Gastroesophageal sphincter (tissue), 3 donors: ENCODE results near the gene ZNF304.

Experiments
- EP300 ChIP-seq: sonication (generic); formaldehyde crosslinking; IDR thresholded peaks from one replicate; pipeline ENCODE4 v1.6.1; 2017; ENCODE audit warnings: antibody characterized with exemption, mild to moderate bottlenecking
- TF ChIP-seq, protein P1 (sequence below), 4 experiments: fragments of 200-600 bp in 2 of 4; fragments of 450-650 bp in 2 of 4; sonication (generic) in 1 of 4; IDR thresholded peaks; one replicate each; pipeline ENCODE4 v1.5.1; 2017 to 2019; ENCODE audit warnings: antibody characterized with exemption in 4 of 4, mild to moderate bottlenecking in 2 of 4, moderate library complexity in 2 of 4

DNA sequence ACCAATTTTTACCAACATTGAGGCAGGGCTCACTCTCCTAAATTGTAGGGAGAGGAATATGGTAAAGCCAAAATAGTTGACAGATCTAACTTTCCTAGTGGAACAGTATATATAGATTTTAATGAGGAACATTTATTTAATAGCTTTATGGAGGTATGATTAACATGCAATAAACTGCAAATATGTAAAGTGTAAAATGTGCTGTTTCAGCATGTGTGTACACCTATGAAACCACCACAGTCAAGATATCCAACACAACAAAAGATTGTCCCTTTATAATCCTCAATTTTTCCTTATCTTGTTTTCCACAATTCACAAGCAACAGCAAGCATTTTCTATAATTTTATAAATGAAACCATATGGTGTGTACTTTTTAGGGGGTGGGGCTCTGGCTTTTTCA is 8.2 kb downstream of the ZNF304 start:
- TF ChIP-seq, protein P1, sequence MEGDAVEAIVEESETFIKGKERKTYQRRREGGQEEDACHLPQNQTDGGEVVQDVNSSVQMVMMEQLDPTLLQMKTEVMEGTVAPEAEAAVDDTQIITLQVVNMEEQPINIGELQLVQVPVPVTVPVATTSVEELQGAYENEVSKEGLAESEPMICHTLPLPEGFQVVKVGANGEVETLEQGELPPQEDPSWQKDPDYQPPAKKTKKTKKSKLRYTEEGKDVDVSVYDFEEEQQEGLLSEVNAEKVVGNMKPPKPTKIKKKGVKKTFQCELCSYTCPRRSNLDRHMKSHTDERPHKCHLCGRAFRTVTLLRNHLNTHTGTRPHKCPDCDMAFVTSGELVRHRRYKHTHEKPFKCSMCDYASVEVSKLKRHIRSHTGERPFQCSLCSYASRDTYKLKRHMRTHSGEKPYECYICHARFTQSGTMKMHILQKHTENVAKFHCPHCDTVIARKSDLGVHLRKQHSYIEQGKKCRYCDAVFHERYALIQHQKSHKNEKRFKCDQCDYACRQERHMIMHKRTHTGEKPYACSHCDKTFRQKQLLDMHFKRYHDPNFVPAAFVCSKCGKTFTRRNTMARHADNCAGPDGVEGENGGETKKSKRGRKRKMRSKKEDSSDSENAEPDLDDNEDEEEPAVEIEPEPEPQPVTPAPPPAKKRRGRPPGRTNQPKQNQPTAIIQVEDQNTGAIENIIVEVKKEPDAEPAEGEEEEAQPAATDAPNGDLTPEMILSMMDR (IDR thresholded peaks at IDR 0.05): no peak
- TF ChIP-seq EP300: no peak
